ACC112 (cell line): ENCODE data around the gene PLEKHA7.

ENCODE experiments used
- H2AFZ ChIP-seq: fragments of 200-600 bp; sonication (generic); one replicate; pipeline ENCODE4 v1.6.0; 2017; ENCODE audit warnings: antibody characterized with exemption, low read length; ENCODE audit not compliant: unreplicated experiment
- H3K27ac ChIP-seq: fragments of 200-600 bp; sonication (generic); 2 replicates; pipeline ENCODE4 v1.5.1; 2014; ENCODE audit warnings: low read depth, mild to moderate bottlenecking, antibody characterized with exemption, low read length, moderate library complexity
- H3K27me3 ChIP-seq: fragments of 200-600 bp; sonication (generic); 2 replicates; pipeline ENCODE4 v1.6.1; 2014; ENCODE audit warnings: mild to moderate bottlenecking, antibody characterized with exemption, low read length, moderate library complexity, mixed read lengths; ENCODE audit not compliant: insufficient read depth
- H3K36me3 ChIP-seq: fragments of 200-600 bp; sonication (generic); 2 replicates; pipeline ENCODE4 v1.6.1; 2016; ENCODE audit warnings: mild to moderate bottlenecking, antibody characterized with exemption, low read length, moderate library complexity, mixed read lengths; ENCODE audit not compliant: insufficient read depth
- H3K4me1 ChIP-seq: fragments of 200-600 bp; sonication (generic); one replicate; pipeline ENCODE4 v1.6.1; 2016; ENCODE audit warnings: low read length, mixed read lengths; ENCODE audit not compliant: insufficient read depth, unreplicated experiment, control insufficient read depth
- H3K4me3 ChIP-seq: fragments of 200-600 bp; sonication (generic); 2 replicates; pipeline ENCODE4 v1.5.1; 2014; ENCODE audit warnings: mild to moderate bottlenecking, low read depth, low read length
- H3K79me2 ChIP-seq: fragments of 200-600 bp; sonication (generic); one replicate; pipeline ENCODE4 v1.6.0; 2016; ENCODE audit warnings: low read length; ENCODE audit not compliant: control insufficient read depth, unreplicated experiment, insufficient read depth

The PLEKHA7 gene

GRCh38 chr11:16809886-16810668 is 204.1 kb downstream of the PLEKHA7 start:
- Histone ChIP-seq H3K4me1 (peaks cover 8% of the 10 kb centered on the region), H3K27ac (no peak overlapping the region), H3K4me3 (no peak overlapping the region), H2AFZ (no peak overlapping the region), H3K27me3 (peaks cover 13% of the 10 kb centered on the region; the same call in 1 of the 2 replicates), H3K79me2 (no peaks in the 10 kb centered on the region), H3K36me3 (no peaks in the 10 kb centered on the region)

GRCh38 chr11:16807306-16807705 is 206.9 kb downstream of the PLEKHA7 start:
- H2AFZ ChIP-seq, result no peak overlapping the region
- peaks cover 21% of the 10 kb centered on the region for H3K4me1 ChIP-seq
- peaks cover 13% of the 10 kb centered on the region; the same call in 1 of the 2 replicates for H3K27me3 ChIP-seq
- no peak overlapping the region for H3K4me3 ChIP-seq
- H3K36me3 ChIP-seq, result no peaks in the 10 kb centered on the region
- no peaks in the 10 kb centered on the region for H3K79me2 ChIP-seq
- H3K27ac ChIP-seq, result no peak overlapping the region

GRCh38 chr11:16806791-16807190 is 207.4 kb downstream of the PLEKHA7 start:
- H3K27me3 ChIP-seq, result peaks cover 13% of the 10 kb centered on the region; the same call in 1 of the 2 replicates
- H3K27ac ChIP-seq, result no peak overlapping the region
- no peak overlapping the region for H3K4me3 ChIP-seq
- no peaks in the 10 kb centered on the region for H3K79me2 ChIP-seq
- H3K36me3 ChIP-seq, result no peaks in the 10 kb centered on the region
- peaks cover 21% of the 10 kb centered on the region for H3K4me1 ChIP-seq
- no peak overlapping the region for H2AFZ ChIP-seq

- no peaks in the 10 kb centered on the region for H3K79me2 ChIP-seq
- no peak overlapping the region for H2AFZ ChIP-seq
- H3K4me1 ChIP-seq, result peaks cover 21% of the 10 kb centered on the region
- no peak overlapping the region for H3K4me3 ChIP-seq
- no peaks in the 10 kb centered on the region for H3K36me3 ChIP-seq
- no peak overlapping the region for H3K27ac ChIP-seq
- H3K27me3 ChIP-seq, result peaks cover 13% of the 10 kb centered on the region; the same call in 1 of the 2 replicates
These were observed 208.3 kb downstream of the PLEKHA7 start for GRCh38 chr11:16805938-16806337.

GRCh38 chr11:16804104-16804947 is 209.9 kb downstream of the PLEKHA7 start:
- no peaks in the 10 kb centered on the region for H3K36me3 ChIP-seq

GRCh38 chr11:16801288-16801980 is 212.8 kb downstream of the PLEKHA7 start:
- peaks cover 13% of the 10 kb centered on the region for H3K4me1 ChIP-seq
- H2AFZ ChIP-seq, result no peak overlapping the region
- H3K79me2 ChIP-seq, result no peaks in the 10 kb centered on the region
- no peak overlapping the region for H3K27ac ChIP-seq
- no peaks in the 10 kb centered on the region for H3K36me3 ChIP-seq
- H3K27me3 ChIP-seq, result peaks cover 5% of the 10 kb centered on the region; the same call in 1 of the 2 replicates
- H3K4me3 ChIP-seq, result no peak overlapping the region

More at GRCh38 chr11:16804104-16804947, 209.9 kb downstream of the PLEKHA7 start:
- Histone ChIP-seq H2AFZ (no peak overlapping the region), H3K27ac (no peak overlapping the region), H3K27me3 (peaks cover 13% of the 10 kb centered on the region; the same call in 1 of the 2 replicates), H3K79me2 (no peaks in the 10 kb centered on the region), H3K4me3 (no peak overlapping the region), H3K4me1 (peaks cover 13% of the 10 kb centered on the region)

- H3K27me3 ChIP-seq, result no peaks in the 10 kb centered on the region
- no peak overlapping the region for H3K27ac ChIP-seq
- H3K36me3 ChIP-seq, result no peaks in the 10 kb centered on the region
- H3K4me1 ChIP-seq, result peaks cover 13% of the 10 kb centered on the region
- H3K79me2 ChIP-seq, result no peaks in the 10 kb centered on the region
- H3K4me3 ChIP-seq, result no peak overlapping the region
- H2AFZ ChIP-seq, result no peak overlapping the region
These were observed 213.8 kb downstream of the PLEKHA7 start for GRCh38 chr11:16800382-16800781.

GRCh38 chr11:16799890-16800289 is 214.3 kb downstream of the PLEKHA7 start:
- no peak overlapping the region for H3K27ac ChIP-seq
- H3K4me3 ChIP-seq, result no peak overlapping the region
- H2AFZ ChIP-seq, result no peak overlapping the region
- peaks cover 11% of the 10 kb centered on the region for H3K4me1 ChIP-seq
- no peaks in the 10 kb centered on the region for H3K36me3 ChIP-seq
- H3K79me2 ChIP-seq, result no peaks in the 10 kb centered on the region
- no peaks in the 10 kb centered on the region for H3K27me3 ChIP-seq

- no peak overlapping the region for H2AFZ ChIP-seq
- peaks cover 4% of the 10 kb centered on the region for H3K4me1 ChIP-seq
- H3K4me3 ChIP-seq, result no peak overlapping the region
- no peaks in the 10 kb centered on the region for H3K36me3 ChIP-seq
- no peak overlapping the region for H3K27ac ChIP-seq
- H3K79me2 ChIP-seq, result no peaks in the 10 kb centered on the region
- H3K27me3 ChIP-seq, result no peaks in the 10 kb centered on the region
These were observed 215.0 kb downstream of the PLEKHA7 start for GRCh38 chr11:16799221-16799620.

- H3K4me3 ChIP-seq, result no peak overlapping the region
- H3K79me2 ChIP-seq, result no peaks in the 10 kb centered on the region
- no peaks in the 10 kb centered on the region for H3K27me3 ChIP-seq
These were observed 216.4 kb downstream of the PLEKHA7 start for GRCh38 chr11:16797776-16798175.

More at GRCh38 chr11:16797776-16798175, 216.4 kb downstream of the PLEKHA7 start:
- Histone ChIP-seq H3K27ac (no peak overlapping the region), H2AFZ (no peak overlapping the region), H3K36me3 (no peaks in the 10 kb centered on the region), H3K4me1 (peaks cover 10% of the 10 kb centered on the region)
